SIG-M5 treated with dmso at 0.1 percent for 504 hours (cell line): ENCODE data around the gene ZNF385B.

Source experiments
- DNase-seq: peaks from one replicate; lab custom pipeline; 2025; ENCODE audit not compliant: unreplicated experiment; lab: John Stamatoyannopoulos, UW

The ZNF385B gene

DNA sequence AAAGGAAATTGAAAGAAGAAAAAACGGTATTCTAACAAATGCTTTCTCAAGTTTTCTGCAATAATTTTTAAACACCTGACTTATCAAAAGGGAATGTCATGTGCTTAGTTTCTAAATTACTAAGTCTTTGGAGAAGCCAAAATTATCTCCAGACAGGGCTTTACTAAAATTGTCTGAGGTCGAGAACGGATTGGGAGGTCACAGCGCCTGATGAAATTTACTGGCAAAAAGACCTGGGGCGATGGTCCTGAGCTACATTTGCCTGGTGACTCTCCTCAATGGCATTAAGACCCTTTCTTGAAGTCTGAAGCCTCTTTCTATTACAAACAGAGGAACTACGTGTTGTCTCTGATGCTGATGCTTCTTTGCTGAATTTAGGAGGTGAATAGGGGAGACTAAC is 305.0 kb downstream of the ZNF385B start:
- no peak for DNase-seq

DNA sequence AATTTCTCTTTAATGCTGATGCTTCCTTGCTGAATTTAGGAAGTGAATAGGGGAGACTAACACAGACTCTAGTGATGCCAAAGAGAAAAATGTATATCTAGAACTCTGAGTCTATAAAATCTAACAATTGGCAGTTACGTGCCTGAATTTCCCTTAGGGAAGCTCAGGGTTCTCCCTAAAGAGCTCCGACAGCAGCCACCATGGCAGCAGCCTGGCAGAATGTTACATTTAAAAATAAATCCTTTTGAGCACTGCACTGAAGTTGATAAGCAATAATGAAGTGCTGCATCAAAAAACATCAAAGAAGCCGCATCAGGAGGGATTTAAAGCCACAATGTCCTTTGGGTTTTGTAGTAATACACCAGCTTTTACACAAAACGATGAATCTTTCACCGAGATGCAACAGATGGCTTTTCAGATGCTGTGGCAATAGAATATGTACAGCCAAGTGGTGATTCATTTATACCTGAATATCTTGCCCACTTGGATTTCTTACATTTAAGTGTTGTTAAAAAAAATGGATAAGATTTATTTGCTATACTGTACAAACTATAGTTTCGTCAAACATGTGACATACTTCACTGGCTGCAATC is 305.6 kb downstream of the ZNF385B start:
- DNase-seq = no peak

DNA sequence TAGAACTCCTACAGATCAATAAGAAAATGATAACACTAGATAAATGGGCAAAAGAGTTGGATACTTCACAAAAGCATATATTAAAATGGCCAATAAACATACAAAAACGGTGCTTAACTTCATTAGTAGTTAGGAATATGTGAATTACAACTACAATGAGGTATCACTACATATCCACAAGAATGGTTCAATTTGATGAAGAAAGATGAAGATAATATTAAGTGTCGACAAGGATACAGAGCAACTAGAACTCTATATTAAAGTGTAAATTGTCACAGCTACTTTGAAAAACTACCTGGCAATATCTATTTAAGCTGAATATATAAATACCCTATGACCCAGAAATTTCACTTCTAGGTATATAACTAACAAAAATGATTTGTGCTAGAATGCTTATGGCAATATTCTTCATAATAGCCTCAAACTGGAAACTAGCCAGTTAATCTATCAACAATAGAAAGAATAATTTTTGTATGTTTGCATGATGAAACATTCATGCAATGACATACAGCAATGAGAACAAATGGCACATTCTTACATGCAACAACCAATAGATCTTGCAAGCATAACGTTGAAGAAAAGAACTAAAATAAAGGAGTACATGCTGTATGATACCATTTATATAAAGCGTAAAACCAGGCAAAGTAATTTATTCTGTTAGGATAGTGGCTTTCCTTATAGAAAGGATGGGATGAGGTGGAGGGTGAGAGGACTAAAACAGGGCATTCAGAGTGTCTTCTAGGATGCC is 306.6 kb downstream of the ZNF385B start:
- DNase-seq = no peak

DNA sequence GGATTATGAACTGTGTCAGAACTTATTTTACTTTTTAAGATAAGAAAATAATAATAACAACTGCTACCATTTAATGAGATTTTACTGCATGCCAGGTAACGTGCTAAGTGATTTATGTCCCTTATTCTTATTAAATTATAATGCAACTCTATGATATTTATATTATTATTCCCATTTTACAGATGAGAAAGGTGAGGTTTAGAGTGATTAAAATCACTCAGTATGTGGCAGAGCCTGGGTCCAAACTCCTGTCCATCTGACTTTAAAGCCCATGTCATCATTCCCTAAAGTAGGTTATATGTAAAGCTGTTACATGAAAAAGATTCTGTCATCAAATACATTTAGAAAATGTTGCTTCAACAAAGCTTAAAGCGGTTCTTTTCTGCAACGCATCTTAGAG is 308.0 kb downstream of the ZNF385B start:
- no peak for DNase-seq

DNA sequence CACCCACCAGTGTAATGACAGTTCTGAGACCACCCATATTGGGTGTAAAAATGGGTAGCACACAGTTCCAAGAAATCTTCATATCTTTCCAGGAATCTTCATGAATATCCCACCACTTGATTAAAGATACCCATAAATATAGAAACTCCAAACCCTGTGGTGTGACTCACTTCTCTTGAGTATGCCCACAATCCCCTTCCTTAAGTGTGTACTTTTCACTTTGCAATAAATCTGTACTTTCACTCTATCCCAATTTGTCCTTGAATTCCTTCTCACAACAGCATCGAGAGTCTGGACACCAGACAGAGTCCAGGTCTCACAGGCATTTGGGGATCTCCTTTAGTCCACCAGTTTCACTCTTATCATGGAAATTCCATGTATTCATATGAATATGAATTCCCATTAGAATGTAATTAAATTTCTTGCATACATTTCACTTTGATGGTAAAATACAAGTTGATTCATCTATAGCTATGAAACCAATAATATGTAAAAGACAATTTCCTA is 309.8 kb downstream of the ZNF385B start:
- DNase-seq = no peak

DNA sequence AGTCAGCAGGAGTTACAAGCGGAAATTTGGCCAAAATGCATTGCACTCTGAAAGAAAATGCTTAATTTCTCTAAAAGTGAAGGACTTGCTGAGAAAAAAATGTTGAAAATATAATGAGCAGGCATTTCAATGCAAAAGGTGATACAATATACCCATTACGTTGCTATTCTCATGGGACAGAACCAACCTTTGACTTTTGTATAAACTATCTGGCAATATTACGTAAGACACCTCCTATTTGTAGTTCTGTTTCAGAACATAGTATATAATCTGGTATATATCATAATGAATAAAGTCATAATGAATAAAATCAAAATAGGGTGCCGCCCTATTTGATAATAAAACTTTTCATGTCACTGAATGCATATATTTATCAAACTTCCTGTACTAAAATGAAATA is 310.6 kb downstream of the ZNF385B start:
- DNase-seq = no peak

DNA sequence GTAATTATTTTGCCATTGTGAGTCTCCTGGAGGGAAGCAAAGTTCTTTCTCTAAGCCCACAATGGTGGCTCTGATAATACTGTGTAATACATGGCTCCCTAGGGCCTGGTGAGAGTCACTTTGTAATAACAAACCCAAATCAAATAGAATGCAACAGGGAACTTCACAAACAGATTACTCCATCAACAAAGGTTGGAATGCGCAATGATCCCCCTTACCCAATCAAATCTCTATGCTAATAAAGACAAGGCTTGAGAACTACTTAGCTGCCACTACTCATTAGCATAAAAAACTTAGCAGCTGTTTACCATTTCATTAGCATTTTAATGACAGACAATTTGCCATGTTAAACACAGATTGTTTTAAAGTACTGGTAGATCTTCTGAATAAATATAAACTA is 311.2 kb downstream of the ZNF385B start:
- DNase-seq = no peak

DNA sequence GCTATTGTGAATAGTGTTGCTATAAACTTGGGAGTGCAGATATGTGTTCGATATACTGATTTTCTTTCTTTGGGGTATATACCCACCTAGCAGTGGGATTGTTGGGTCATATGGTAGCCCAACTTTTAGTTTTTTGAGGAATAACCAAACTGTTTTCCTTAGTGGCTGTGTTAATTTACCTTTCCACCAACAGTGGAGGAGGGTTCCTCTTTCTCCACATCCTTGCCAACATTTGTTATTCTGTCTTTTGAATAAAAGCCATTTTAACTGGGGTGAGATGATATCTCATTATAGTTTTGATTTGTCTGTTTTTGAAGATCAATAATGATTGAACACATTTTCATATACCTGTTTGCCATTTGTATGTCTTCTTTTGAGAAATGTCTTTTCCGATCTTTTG is 314.8 kb downstream of the ZNF385B start:
- DNase-seq = no peak

DNA sequence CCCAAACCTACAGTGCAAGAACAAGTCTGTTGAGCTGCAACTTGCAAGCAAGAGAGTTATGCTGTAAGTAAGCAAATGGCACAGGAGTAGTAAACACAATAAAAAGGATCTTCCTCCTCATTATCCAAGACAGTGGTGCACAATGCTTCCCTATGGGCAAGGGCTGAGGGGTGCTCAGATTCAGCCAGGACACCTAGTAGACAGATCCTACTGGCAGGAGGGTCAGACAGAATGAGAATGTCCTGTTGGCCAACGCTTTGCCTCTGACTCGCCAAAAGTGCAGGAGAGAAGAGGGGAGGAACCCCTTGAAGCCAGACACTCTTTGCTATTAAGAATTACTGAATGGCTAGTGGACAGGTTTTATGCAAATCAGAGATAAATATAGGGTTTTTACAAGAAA is 316.4 kb downstream of the ZNF385B start:
- no peak for DNase-seq

DNA sequence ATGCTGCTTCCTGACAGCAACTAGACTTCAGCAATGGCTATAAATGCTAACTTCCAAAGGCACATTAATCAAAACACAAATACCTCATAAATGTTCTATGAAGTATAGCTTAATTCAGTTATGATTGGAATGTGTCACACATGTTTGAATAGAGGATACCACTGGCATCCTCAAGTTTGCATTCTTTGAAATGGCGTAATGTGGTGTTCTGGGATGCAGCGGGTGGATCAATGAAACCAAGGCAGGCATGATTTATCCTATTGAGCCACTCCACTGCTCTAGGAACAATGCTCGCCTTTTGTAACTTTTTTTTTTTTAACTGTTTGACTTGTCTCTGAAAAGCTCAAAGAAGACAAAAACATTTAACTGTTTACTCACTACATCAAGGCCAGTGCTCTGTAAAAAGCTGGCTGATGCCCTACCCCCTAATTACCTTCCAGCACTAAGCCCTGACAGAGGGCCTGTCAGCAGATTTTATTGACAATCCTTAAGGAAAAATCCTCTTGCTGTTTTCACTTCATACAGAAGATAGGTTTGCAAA is 318.0 kb downstream of the ZNF385B start:
- no peak for DNase-seq

DNA sequence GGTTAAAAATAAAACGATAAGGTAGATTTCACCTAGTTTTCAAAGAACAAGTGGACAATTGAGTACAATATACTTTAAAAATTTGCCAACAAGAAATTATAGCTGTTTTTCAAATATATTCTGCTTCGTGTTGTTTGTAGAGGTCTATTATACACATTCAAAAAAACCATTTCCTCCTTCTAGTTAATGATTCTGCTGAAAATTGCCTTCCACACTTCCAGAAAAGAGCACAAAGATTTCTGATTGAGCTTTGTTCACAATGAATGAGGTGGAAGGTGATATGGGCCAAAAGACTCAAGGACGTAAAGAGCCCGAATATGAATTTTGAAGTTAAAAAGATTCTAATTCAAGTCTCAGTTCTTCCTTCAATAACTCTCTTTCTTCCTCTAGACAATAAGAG is 319.8 kb downstream of the ZNF385B start:
- no peak for DNase-seq

DNA sequence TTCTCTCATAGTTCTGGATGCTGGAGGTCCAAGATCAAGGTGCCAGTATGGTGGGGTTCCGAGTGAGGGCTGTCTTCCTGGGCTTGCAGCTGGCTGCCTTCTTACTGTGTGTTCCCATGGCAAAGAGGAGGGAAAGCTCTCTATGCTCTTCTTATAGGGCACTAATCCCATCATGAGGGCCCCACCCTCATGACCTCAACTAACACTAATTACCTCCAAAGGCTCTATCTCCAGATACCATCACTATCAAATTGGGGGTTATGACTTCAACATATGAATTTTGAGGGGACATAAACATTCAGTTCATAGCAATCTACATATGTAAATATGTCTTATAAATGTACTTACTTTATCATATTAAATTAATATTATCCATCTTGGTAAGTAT is 322.3 kb downstream of the ZNF385B start:
- no peak for DNase-seq

DNA sequence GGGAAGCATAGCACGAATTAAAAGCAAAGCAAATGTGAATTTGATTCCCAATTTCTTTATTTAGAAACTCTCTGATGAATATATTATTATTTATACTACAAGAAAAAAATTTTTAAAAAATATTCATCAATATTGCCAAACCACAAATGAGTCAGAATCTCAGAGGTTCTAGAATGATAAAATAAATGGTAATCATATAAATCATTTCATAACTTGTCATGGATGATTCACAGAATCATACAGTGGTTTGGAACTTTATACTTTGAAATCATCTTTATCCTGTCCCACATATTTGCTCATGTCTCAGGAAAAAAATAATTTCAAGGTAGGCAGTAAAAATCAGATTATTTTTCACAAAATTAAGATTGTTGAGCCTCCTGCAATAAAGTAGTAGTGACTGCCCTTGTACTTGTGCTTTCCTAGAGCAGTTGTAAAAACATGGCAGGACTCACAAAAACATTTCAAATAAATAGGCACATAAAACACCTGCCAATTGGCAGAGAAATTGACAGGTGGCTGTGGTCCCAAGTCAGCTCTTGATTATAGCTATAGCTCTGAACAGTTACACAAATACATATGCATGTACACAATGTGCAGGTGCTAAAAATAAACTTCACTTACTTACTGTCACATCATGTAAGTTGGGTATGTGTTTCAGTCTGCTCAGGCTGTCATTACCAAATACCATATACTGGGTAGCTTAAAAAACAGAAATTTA is 322.8 kb downstream of the ZNF385B start:
- DNase-seq = no peak

DNA sequence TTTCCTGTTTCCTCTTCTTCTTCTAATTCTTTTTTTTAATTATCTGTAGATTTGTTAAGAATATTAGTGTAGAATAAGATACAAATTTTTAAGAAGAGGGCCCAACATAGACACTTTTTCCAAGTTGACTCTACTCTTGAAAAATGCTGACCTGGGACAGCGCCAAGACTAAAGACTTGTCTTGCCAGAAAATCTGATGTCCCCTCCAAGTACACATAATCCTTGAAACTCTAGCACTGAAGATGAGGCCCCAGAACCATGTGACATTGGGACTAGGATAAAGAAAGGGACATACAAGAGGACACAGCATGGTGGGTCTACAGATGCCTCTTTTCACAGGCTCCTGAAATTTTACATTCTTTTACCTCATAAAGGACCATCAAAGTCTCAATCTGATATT is 325.2 kb downstream of the ZNF385B start:
- DNase-seq = no peak

DNA sequence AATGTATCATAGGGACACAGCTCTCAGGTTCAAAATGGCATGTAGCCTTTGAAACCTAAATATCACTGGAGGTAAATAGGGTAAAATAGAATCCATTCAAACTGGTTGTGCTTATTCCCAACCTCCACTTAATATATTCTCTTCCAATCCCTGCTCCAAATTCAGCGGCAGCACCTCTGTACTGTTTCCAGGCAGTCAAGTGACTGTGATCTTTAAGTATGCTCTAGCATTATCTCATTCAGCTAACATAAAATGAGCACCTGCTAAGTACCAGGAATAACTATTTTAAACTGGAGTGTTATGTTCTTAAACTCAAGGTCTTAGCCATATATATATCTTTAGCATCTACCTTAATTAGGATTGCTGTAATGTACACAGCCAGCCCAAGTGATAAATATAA is 327.5 kb downstream of the ZNF385B start:
- DNase-seq = no peak

DNA sequence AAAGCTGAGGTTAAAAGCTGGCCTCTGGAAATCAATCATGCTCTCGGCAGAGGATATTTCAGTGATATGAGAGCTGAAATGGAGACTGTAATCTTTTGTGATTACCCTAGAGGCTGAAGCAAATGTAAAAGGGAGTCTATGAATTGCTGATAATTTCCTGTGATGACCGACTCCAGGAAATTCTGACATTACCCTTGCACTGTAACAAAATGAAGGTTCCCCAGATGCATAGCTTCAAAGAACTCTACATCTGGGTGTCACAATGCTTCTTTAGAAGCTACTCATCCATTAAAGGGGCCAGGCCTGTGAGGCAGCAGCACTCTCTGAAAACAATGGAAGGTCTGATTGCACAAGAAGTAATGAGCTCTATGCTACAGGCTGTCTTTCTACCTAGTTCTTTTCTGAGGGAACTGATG is 328.5 kb downstream of the ZNF385B start:
- DNase-seq = no peak

DNA sequence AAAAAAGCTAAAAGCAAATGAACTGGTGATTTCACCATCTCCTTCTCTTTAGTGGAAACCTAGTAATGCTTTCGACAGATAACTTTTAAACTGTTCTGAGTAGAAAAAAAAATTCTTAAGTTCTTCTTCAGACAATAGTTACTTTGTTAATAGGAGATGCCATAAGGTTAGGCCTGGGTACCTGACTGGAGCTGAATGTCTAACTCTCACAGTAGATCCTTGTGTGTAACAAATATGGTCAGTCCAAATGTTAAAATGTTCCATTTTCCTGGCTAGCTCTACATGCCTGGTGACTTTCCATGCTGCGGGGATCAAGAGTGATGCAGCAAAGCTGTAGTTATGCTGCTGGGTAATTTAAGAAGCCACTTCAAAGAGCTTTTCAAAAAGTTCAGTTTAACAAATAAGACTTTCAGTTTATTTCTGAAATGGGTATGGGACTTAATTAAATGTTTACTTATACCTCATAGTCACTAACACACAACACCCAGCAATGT is 332.8 kb downstream of the ZNF385B start:
- DNase-seq = no peak

DNA sequence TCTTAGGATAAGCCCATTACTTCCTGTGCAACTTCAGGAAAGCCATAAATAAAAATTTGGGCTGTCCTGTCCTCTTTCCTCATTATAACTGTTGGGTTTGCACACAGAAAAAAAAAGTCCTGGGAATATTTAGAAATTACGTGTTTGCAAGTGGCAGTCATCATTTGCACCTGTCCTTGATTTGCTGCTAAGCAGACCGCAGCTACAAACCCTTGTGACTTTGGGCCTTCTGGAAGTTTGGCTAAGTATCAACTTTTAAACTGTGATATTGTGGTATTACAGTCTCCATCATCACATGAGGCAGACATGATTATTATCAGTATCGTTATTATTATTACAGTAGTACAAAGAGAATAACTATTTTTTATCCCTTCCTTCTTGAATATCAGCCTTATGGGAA is 336.1 kb downstream of the ZNF385B start:
- no peak for DNase-seq

DNA sequence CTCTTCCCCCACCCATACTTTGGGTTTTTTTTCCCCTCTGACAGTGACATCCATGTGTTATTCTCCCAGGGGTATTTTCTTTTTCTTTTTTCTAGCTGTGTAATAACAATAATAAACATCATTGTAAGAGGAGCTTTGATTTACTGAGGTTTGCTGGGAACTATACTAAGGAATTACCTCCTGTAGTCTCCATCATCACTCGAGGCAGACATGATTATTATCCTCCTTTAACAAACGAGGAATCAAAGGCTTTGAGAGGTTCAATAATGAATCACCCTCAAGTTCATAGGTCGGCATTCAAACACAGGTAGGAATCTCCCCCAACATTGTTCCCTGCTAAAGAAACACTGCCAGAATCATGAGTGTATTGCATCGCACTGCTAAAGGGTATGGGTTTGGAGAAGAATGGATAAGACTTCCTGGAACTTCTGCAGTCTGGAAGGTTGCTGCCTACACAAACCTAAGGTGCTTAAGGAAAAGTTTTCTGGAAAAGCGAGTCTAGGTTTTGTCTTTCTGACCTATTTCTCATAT is 336.5 kb downstream of the ZNF385B start:
- no peak for DNase-seq

DNA sequence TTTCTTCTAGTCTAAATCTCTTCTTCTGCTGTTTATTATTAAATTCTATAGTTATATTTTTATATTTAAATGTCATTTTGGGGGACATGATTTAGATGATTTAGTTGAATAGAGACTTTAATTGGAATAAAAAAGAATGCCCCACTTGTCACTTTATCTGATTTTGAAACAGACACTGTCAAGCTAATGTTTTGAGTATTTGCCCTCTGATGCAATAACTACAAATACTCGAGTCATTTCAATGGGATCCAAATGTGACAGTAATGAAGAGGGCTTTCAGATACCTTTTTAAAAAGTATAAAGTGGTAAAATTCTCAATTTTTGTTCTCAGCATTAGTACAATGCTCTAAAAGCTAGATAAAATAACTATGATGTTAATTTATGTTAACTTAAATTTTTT is 339.5 kb downstream of the ZNF385B start:
- DNase-seq = no peak

DNA sequence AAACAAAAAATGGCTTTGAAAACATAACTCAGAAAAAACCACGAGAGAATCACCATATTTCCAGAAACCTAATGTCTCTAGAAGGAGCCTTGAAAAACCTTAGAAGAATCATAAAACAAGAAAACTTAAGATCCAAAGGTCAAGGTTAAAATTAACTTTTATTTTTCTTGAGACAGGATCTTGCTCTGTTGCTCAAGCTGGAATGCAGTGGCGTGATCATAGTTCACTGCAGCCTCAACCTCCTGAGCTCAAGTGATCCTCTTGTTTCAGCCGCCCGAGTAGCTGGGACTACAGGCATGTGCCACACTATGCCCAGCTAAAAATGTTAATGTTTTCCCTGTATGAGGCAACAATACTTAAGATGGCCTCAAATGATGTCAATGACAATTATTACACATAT is 342.6 kb downstream of the ZNF385B start:
- DNase-seq = no peak

DNA sequence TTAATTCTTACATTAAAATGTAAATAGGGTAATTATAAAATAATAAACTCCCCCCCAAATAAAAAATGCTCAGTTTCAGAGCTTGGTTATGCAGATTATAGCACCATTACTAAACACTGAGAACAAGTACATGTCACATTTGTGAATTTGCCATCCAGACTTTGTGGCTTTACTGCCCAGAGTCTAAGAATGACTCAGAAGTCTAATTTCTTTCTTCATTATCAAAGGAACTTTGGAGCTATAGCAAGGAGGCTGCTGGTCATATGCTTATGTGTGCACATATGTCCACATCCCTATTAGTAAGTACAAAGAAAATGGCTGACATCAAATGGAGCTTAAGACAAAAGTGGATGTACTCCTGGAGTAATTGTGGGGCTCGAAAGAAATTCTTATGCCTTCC is 348.2 kb downstream of the ZNF385B start:
- no peak for DNase-seq
